AG08395 (cell line): ENCODE results near the gene FGG.

Experiments
- DNase-seq: peaks from one replicate; pipeline ENCODE4 v3.0.0; 2012; ENCODE audit warnings: mixed read lengths, low spot score

Gene FGG

DNA sequence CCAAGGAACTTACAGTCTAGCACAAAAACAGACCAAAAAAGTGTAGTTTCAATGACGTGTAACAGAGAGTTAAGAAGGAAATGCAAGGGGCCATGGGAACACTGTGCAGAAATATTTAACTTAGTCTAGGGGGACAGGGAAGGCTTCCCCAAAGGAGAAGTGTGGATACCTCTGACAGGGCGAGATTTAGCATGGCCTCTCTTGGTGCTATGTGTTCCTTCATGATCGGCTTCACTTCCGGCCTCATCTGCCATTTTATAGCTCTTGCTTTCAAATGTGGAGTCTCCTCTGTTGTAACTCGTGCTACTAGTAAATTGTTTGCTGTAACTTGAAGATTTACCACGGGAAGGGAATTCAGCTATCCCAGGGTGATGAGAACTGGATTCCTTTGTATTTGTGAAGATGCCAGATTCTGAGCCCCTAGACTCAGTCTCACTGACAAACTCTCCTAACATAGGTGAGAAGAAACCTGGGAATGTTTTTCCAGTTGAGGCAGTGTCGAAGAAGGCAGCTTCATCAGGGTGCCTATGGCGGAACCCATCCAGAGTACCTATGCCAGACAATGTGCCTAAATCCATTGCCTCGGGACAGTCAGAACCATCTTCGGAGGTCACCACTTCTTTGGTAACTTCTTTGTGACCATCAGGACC is 27.0 kb downstream of the FGG start:
- DNase-seq = no peak

DNA sequence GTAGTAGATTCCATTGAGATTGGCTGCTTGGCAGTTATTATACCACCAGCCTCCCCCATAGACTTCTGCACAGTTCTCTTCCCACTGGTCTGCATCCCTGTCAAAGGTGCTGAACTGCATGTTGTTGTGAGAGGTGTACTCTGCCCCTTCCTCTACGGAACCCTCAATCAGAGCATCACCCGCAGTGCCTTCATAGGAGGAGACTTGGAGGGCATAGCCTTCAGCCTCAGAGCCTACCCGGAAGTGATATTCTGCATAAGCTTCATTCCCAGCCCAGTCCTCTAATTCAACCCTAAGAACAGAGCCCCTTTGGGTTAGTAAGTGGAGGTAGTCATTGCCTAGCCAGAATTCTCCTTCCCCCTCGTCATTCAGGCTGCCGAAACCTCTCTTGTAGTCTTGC is 28.2 kb downstream of the FGG start:
- no peak for DNase-seq

DNA sequence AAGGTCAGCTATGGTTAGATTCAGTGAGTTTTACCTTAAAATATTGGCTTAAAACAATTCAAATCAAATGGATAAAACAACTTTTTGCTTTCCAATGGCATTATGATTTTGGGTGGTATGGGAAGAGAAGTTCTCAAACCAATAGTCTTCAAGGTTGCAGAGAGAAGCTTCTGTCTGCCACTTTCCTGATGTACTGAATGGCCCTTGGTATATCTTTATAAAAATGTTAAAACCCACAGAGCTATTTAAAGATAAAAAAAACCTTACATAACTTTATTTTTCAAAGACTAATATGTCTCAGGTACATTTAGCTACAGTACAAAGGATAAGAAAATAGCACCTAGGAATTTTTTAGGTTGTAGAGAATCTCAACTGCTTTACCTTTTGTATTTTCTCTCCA is 28.8 kb downstream of the FGG start:
- DNase-seq = no peak

DNA sequence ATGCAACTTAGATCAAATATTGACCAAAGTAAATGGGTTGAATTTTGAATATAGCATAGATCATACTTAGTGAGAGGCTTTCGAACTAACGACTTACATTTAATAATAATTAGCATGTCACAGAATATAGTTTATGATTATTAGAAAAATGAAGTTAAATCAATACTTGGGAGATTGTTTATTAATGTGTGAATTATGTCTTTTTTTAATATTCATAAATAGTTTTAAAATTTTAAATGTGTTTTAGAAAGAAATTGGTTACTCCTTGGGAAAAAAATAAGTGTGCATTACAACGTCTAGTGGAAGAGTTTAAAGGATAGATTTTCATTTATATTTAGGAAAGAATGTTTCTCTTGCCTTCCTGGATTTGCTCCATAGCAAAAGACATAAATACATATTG is 29.2 kb downstream of the FGG start:
- DNase-seq = no peak

DNA sequence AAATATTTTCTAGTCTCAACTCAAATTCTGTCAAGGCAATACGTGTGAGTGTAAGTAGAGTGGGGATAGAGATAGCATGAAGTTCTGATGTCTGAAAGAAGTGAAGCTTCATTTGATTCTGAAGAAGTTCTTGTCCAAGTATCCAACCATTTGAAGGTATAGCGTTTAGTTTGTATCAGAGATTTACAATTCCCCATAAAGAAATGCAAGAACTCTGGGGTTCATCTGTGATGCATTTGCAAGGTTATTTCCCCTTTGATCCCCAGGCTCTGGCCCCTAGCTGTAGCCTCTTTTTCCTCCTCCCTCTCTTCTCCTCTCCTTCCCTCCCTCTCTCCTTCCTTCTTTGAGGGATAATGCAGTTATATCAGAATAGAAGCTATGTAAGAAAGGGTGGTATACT is 29.7 kb downstream of the FGG start:
- DNase-seq = no peak

DNA sequence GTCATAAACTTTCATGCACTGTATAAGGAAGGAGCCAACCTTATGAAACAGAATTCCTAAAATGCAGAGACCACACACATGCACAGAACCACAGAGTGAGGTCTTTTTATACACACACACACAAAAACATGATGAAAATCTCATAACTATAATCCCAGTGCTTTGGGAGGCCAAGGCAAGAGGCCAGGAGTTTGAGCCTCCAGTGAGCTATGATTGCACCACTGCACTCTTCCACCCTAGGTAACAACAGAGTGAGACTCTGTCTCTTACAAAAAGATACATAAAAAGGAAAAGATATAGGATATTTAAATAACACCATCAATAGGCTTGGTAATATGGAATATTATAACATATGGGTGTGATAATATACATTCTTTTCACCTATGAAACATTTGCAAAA is 32.5 kb downstream of the FGG start:
- DNase-seq = no peak

DNA sequence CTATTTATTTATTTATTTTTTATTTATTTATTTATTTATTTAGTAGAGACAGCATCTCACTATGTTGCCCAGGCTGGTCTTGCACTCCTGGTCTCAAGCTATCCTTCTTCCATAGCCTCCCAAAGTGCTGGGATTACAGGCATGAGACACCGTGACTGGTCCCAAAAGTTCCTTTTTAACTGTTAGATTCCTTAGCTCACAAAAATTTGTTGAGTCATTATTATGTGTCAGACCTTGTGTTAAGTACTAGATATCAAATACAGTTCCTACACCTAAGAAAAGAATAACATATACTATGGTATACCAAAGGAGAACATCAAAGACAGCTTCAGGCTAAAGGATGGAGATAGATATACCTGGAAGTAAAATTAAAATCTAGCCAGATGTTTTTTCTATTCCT is 33.5 kb downstream of the FGG start:
- DNase-seq = no peak

DNA sequence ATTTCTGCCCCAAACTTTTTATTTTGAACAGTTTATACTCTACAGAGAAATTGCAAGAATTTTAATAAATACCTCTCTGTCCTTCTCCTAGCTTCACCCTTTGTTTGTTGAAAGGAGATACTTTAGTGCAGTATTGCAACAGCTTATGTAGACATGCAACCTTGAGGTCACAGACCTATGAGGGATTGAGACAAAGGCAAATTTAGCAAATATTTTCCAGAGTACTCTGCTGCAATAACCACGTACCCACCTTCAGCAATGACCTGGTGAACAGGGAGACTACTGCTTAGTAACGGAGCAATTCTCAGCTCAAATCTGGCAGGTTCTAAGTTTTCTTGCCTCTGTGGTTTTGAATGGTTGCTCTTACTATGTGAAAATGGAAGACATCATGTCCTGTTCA is 35.1 kb downstream of the FGG start:
- DNase-seq = no peak

DNA sequence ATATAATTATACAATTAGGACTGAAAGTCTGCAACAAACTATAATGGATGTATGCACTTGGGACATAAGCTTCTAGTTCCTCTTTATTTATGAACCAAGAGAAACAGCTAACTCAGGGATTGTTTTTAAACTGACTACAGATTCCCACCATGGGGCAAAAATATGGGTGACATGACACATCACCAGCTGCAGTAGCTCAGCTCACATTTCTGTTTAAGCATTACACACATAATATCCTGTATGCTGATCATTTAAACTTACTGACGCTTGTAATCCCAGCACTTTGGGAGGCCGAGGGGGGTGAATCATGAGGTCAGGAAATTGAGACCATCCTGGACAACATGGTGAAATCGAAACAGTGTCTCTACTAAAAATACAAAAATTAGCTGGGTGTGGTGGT is 38.1 kb downstream of the FGG start:
- DNase-seq = no peak

DNA sequence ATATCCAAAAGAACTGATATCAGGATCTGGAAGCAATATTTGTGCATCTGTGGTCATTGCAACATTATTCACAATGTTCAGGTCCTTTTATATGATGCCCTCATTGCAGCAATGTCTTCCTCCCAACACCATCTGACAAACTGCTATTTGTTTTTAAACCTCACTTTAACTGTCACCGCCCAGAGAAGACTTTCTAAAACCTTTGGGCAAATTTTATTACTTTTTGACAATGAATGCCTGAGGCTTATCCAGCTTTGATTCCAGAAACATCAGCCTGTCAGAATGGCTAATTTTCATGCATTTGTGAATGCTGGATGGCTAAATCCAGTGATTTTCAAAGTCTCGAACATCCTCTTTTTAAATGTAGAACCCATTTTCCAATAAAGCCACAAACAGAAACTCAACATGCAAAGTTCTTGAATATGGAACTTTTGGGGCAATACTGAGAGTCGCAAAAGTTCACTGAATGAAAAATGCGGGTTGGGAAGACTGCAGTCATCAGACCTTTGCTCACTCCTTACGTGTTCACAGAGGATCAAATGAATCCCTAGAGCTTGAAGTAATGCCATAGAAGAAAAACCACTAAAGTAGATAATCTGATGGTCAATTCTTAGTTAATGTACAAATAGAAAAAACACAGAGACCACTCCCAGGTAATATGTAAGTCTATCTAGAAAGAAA is 39.1 kb downstream of the FGG start:
- no peak for DNase-seq

DNA sequence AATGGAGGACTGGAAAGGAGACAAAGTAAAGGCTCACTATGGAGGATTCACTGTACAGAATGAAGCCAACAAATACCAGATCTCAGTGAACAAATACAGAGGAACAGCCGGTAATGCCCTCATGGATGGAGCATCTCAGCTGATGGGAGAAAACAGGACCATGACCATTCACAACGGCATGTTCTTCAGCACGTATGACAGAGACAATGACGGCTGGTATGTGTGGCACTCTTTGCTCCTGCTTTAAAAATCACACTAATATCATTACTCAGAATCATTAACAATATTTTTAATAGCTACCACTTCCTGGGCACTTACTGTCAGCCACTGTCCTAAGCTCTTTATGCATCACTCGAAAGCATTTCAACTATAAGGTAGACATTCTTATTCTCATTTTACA is 42.9 kb downstream of the FGG start:
- no peak for DNase-seq

DNA sequence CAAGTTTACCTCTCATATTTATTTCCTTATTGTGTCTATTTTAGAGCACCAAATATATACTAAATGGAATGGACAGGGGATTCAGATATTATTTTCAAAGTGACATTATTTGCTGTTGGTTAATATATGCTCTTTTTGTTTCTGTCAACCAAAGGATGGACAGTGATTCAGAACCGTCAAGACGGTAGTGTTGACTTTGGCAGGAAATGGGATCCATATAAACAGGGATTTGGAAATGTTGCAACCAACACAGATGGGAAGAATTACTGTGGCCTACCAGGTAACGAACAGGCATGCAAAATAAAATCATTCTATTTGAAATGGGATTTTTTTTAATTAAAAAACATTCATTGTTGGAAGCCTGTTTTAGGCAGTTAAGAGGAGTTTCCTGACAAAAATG is 43.4 kb downstream of the FGG start:
- no peak for DNase-seq

DNA sequence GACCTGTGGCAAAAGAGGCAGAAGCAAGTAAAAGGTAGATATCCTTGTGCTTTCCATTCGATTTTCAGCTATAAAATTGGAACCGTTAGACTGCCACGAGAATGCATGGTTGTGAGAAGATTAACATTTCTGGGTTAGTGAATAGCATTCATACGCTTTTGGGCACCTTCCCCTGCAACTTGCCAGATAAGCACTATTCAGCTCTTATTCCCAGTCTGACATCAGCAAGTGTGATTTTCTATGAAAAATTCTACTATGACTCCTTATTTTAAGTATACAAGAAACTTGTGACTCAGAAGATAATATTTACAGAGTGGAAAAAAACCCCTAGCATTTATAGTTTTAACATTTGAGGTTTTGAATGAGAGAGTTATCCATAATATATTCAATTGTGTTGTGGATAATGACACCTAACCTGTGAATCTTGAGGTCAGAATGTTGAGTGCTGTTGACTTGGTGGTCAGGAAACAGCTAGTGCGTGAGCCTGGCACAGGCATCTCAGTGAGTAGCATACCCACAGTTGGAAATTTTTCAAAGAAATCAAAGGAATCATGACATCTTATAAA is 45.7 kb downstream of the FGG start:
- DNase-seq = no peak

DNA sequence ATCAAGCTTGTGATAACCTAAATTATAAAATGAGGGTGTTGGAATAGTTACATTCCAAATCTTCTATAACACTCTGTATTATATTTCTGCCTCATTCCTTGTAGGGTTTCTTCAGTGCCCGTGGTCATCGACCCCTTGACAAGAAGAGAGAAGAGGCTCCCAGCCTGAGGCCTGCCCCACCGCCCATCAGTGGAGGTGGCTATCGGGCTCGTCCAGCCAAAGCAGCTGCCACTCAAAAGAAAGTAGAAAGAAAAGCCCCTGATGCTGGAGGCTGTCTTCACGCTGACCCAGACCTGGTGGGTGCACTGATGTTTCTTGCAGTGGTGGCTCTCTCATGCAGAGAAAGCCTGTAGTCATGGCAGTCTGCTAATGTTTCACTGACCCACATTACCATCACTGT is 46.8 kb downstream of the FGG start:
- DNase-seq = no peak

DNA sequence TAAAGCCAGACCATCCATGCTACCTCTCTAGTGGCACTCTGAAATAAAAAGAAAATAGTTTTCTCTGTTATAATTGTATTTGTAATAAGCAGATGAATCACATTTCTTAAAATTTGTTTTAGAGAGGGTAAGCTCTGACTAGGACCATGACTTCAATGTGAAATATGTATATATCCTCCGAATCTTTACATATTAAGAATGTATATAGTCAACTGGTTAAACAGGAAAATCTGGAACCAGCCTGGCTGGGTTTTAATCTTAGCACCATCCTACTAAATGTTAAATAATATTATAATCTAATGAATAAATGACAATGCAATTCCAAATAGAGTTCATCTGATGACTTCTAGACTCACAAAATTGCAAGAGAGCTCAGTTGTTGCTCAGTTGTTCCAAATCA is 48.1 kb downstream of the FGG start:
- DNase-seq = no peak

DNA sequence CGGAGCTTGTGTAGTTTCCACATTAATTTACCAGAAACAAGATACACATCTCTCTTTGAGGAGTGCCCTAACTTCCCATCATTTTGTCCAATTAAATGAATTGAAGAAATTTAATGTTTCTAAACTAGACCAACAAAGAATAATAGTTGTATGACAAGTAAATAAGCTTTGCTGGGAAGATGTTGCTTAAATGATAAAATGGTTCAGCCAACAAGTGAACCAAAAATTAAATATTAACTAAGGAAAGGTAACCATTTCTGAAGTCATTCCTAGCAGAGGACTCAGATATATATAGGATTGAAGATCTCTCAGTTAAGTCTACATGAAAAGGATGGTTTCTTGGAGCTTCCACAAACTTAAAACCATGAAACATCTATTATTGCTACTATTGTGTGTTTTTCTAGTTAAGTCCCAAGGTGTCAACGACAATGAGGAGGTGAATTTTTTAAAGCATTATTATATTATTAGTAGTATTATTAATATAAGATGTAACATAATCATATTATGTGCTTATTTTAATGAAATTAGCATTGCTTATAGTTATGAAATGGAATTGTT is 49.7 kb downstream of the FGG start, which contains the start of gene FGB:
Gene FGB (plus strand): TSS at position 315 of the 558 bp plus-strand sequence. CDS start 8 bp downstream, at position 323.
- no peak for DNase-seq

DNA sequence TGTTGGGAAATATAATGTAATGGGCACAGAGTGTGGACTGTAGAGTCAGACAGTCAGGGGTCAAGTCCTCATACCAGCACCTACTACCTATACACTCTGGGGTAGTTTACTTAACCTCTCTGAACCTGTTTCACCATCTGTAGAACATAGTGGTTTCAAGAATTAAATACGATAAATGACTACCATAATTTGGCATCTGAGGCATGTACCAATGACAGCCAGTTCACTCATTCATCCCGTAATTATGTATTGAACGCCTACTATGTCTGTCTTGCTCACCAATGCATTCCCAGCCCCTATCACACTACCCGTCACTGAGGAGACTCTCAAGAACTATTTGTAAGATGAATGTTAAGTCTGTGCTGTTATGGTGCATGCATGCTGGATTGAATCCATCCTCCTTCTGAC is 51.6 kb downstream of the FGG start:
- DNase-seq = no peak

DNA sequence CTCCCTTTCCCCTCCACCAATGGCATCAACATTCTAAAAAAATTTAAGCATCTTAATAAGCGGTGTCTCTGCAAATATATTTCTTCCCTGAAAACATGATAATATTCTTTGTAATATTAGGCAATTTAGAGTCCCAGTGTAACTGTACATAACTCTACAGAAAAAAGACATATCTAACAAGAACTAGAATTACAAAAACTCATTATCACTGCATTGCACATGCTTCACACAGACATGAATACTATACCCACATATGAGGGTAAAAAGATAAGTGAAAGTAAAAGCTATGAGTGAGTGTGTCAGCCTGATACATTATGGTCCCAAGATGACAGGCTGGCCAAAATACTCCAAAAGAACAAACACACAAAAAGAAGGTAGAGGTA is 52.0 kb downstream of the FGG start:
- no peak for DNase-seq

DNA sequence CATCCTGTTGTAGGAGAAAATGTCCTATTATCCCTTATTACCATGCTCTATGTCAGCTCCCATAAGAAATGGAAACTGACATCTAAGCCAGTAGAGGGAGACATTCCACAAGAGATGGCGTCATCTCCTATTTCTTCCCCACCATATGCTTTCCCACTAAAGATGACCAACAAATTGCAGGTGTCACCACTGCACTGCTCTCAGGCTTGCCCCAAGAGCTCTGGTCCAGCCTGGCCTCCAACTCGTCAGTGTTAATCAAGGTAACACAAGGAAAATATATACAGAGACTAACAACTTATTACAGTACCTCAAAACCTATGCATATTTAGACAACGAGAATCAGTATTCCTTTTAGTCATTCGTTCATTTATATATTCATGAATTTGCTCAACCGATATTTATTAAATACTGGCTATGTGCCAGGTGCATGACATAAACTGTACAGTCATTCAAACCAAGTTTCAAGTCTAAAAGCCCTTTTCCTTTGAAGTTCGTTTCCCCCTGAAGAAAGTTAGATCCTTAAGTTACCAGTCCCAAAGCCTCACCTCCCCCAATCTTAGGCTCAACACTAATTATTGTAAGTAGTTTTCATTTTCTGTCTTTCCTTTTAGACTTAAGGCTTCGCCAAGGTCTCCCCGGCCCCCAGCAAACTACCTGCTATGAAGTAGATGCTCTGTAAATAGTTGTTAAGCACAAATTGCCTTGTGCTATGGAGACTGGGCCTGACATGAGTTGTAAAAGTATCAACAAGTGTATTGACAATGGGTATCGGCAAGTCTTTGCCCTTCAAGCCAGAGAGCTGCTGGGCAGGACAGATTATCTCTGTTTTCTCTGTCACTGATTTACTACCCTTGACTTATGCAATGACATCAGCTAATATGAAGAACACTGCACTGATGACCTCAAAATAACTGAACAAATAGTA is 52.7 kb downstream of the FGG start:
- peak; percentile 45 for DNase-seq

DNA sequence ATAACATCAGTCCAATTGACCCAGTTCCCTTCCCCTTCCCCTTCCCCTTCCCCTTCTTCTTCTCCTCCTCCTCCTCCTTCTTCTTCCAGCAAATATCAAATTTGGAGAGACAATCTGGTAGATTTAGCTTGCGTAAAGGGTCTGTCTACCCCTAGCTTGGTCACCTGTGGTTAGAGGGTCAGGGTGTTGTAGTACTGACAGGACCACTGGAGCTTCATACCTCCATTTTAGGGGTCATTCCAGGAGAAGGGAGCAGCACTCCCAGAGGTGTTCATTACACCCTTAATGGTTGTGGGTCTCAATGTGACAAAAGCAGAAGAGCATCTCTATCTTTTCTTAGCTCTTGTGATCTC is 53.3 kb downstream of the FGG start:
- DNase-seq = no peak
